SK-N-MC (cell line): Measurements from ENCODE around the gene KCNQ1.

Source experiments
- DNase-seq: peaks from one replicate; pipeline ENCODE4 v3.0.0-alpha.2; 2011; ENCODE audit warnings: low read depth, low spot score
- H3K27ac ChIP-seq: fragments of 200-600 bp; sonication (generic); 2 replicates; pipeline ENCODE4 v1.5.1; 2016; ENCODE audit warnings: mixed run types
- H3K36me3 ChIP-seq: fragments of 200-600 bp; sonication (generic); 2 replicates; pipeline ENCODE4 v1.6.1; 2017; ENCODE audit warnings: antibody characterized with exemption, low read length, mixed read lengths; ENCODE audit not compliant: insufficient read depth
- H3K4me3 ChIP-seq: fragments of 200-600 bp; sonication (generic); 2 replicates; pipeline ENCODE4 v1.5.1; 2016
- H3K9ac ChIP-seq: fragments of 200-600 bp; sonication (generic); 2 replicates; pipeline ENCODE4 v1.8.0; 2017; ENCODE audit warnings: mixed run types, mixed read lengths; ENCODE audit not compliant: insufficient read length
- H3K9me3 ChIP-seq: fragments of 200-600 bp; sonication (generic); 2 replicates; pipeline ENCODE4 v1.6.1; 2017; ENCODE audit warnings: low read depth, mild to moderate bottlenecking, antibody characterized with exemption, low read length, moderate library complexity, mixed read lengths
- EZH2 ChIP-seq: fragments of 200-600 bp; sonication (generic); IDR thresholded peaks from one replicate; pipeline ENCODE4 v1.6.1; 2017; ENCODE audit warnings: antibody characterized with exemption
- FOXP2 ChIP-seq: optimal IDR thresholded peaks from 2 replicates; pipeline ENCODE3; 2011; ENCODE audit warnings: mild to moderate bottlenecking, moderate library complexity; ENCODE audit not compliant: insufficient read depth; ENCODE audit errors: extremely low read length, control extremely low read depth
- POLR2AphosphoS5 ChIP-seq: IDR thresholded peaks from 2 replicates; pipeline ENCODE4 v1.6.1; 2012; ENCODE audit warnings: mild to moderate bottlenecking, low read depth, low read length, borderline replicate concordance

KCNQ1 gene

DNA sequence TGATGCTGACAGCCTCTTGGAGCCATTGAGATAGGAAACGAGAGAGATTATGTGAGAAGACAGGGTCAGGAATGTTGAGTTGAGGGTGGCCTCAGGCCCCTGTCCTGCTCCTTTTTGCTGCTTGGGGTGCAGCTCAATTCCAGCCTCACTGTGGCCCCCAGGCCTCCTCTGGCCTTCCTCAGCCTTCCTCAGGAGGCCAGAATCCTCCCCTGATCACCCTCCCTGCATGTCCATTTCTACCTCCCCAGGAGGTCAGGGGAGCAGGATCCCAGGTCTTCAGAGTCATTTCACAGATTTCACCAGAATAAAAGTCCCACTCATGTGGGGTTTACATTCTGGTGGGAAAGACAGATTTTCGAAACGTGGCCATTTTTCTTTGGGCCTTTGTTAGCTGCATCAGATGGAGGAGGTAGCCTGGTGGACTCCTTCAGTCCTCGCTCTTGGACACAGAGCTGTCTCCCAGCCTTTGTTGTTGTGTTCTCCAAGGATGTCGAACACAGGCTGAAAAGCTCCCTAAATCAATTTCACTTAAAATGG lies 257.2 kb downstream of the KCNQ1 start:
- Histone ChIP-seq H3K4me3 (no peak overlapping the region), H3K9ac (no peak overlapping the region), H3K27ac (peak overlapping the region; percentile 86), H3K9me3 (no peaks in the 10 kb centered on the region), H3K36me3 (no peaks in the 10 kb centered on the region)
- no peak for DNase-seq
- TF ChIP-seq POLR2AphosphoS5, result no peak
- no peak for TF ChIP-seq EZH2
- no peak for TF ChIP-seq FOXP2

DNA sequence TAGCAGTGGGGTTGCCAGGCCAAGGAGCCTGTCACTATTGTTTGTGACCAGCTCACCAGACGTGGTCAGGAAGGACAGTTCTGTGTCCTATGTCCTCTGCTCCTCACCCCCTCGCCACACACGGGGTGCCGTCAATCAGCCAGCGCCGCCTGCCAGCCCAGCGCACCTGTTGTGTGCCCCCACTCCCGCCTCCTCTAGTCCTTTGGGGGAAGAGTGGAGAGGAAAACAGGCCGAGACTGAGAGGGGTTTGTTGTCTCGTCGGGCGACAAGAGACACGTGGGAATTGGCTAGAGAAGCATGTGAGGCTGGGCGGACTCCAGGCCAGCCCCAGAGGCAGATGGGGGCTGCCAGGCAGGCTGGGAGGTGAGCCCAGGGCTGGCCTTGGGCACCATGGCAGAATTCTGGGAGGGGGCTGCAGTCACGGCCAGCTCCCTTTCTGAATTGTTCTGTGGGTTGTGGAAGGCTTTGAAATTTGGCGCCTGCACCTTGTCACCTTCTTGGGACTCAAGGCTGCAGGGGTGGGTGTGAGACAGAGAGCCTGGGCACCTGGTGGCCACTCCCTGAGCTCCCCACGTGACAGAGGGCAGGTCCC lies 258.1 kb downstream of the KCNQ1 start:
- peak overlapping the region; percentile 48 for H3K9ac ChIP-seq
- H3K27ac ChIP-seq, result peak overlapping the region; percentile 86
- TF ChIP-seq POLR2AphosphoS5 (no peak), FOXP2 (no peak), EZH2 (no peak)
- H3K36me3 ChIP-seq, result no peaks in the 10 kb centered on the region
- DNase-seq, result no peak
- H3K9me3 ChIP-seq, result no peaks in the 10 kb centered on the region
- H3K4me3 ChIP-seq, result peak overlapping the region; percentile 51; the same call in 1 of the 2 replicates

DNA sequence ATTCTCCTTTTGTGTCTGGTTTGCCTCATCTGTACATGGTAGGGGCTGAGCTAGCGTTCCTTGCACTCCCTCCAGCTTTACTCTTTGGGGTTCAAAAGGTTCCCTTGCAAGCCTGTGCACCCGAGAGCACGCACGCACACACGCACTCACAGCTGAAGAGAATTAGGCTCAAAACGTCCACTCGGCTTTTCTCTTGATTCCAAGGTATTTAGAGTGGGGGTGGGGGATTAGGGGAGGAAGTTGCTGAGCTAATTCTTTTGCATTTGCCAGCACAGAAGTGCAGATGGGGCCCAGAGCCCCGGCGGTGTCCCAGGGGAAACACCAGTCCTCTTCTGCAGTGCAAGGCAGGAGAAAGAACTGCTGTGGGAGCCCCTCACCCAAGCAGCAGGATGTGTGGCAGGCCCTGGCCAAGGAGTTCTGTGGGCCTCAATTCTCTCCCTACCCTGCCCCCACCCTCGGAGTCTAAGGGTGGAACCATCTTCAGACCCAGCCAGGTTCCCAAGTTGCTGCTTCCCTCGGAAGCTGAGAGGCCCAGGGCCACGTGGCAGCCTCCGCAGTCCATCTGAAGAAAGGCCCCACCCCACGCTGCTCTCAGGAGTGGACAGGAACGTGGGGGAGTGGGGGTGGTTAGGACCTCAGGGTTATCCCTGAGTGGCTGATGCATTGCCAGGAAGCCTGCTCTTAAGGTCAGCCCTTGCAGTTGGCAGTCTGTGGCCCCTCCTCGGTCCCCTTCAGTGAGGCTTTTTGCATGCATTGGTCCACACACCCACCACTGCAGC lies 258.7 kb downstream of the KCNQ1 start:
- peak; percentile 60 for TF ChIP-seq POLR2AphosphoS5
- no peak for TF ChIP-seq FOXP2
- H3K9ac ChIP-seq, result peak overlapping the region; percentile 52
- H3K4me3 ChIP-seq, result peak overlapping the region; percentile 51
- H3K27ac ChIP-seq, result peak overlapping the region; percentile 86
- DNase-seq, result peak; percentile 58
- no peaks in the 10 kb centered on the region for H3K9me3 ChIP-seq
- no peaks in the 10 kb centered on the region for H3K36me3 ChIP-seq

DNA sequence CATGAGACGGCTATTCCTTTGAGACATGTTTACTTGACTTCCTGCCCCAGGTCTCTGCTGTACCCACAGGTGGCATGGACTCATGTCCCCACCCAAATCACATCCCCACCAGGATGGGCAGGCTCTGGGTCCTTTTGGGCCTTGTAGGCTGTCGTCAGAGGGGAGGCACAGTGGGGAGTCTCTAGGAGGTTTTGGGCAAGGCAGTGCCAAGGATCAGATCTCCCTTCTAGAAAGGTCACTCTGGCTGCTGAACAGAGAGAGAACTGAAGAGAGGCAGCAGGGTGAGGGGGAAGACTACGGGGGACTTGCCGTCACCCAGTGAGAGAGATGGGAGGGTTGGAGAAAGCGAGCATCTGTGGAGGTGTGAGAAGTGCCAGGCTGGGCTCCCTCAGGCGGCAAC lies 259.5 kb downstream of the KCNQ1 start:
- Histone ChIP-seq H3K27ac (peak overlapping the region; percentile 86), H3K9ac (no peak overlapping the region), H3K36me3 (no peaks in the 10 kb centered on the region), H3K4me3 (no peak overlapping the region), H3K9me3 (no peaks in the 10 kb centered on the region)
- TF ChIP-seq FOXP2 (no peak), POLR2AphosphoS5 (no peak), EZH2 (no peak)
- no peak for DNase-seq

DNA sequence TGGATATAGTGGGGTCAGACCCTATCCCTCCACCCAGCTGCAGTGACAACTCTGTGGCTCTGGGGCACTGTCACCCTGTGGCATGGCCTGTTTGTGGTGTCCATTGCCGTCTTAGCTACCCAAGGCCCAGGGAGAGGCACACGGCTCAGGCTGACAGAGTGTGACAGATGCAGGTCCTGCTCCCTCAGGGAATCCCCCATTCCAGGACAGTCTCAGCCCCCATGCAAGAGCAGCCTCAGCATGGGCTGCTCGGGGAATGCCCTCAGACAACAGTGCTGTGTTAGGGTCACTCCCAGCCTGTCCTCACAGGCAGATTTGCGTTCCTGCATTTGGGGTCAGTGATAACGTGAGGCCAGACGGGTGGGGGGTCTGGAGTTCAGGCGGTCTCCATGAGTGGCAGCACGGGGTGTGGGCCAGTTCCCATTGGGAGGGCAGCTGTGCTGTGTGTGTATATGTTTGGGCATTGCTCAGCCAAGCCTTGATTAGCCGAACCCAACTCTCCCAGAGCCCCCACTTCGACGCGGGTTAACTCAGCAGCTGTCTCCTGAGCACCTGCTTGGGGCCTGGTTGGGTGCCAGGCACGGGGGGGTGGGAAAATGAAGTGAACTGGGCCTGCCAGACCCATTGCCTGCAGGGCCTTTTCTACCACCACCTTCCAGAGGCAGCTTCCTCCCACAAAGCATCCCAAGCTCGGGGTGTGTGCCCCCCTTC lies 260.2 kb downstream of the KCNQ1 start:
- Histone ChIP-seq H3K36me3 (no peaks in the 10 kb centered on the region), H3K9me3 (no peaks in the 10 kb centered on the region; the same call in 1 of the 2 replicates), H3K27ac (peak overlapping the region; percentile 38; the same call in 1 of the 2 replicates), H3K9ac (no peak overlapping the region), H3K4me3 (no peak overlapping the region)
- TF ChIP-seq FOXP2 (no peak), EZH2 (no peak), POLR2AphosphoS5 (no peak)
- no peak for DNase-seq

DNA sequence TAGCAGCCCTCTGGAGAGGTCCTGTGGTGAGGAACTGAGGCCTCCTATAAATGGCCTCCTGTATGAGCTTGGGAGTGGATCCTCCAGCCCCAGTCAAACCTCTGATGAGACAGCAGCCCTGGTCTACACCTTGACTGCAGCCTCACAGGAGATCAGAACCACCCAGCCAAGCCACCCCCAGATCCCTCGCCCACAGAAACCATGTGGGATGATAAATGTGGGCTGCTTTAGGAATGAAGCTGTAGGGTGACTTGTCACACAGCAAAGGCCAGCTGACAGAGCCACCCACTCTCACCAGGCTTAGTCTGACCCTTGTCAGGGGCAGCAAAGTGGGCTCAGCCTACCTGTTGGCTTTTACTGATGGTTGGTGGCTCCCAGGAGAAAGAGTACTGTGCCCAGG lies 261.5 kb downstream of the KCNQ1 start:
- TF ChIP-seq FOXP2 (no peak), EZH2 (no peak), POLR2AphosphoS5 (no peak)
- no peak overlapping the region for H3K4me3 ChIP-seq
- DNase-seq, result no peak
- no peak overlapping the region for H3K9ac ChIP-seq
- H3K27ac ChIP-seq, result no peak overlapping the region
- no peaks in the 10 kb centered on the region; the same call in 1 of the 2 replicates for H3K36me3 ChIP-seq
- no peaks in the 10 kb centered on the region; the same call in 1 of the 2 replicates for H3K9me3 ChIP-seq

DNA sequence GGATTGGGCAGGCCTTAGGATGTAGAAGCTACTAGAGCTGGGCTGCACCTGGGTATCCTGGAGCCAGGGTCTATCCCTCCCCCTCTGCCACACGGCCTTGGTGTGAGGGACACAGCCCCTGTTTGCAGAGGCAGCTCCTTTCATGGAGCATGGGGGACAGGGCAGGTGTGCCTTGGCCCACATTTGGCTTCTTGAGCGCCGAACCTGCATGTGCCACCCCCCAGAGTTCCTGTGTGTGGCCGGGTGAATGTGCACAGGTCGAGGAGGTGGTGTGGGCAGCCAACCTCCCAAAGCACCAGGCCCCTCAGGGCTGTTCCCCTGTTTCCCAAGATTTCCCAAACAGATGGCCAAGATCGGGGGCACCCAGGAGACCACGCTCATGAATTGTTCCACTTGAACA lies 262.9 kb downstream of the KCNQ1 start:
- H3K9me3 ChIP-seq, result no peaks in the 10 kb centered on the region; the same call in 1 of the 2 replicates

More for the DNA sequence above, 262.9 kb downstream of the KCNQ1 start:
- no peak for DNase-seq
- Histone ChIP-seq H3K27ac (peak overlapping the region; percentile 91), H3K36me3 (no peaks in the 10 kb centered on the region; the same call in 1 of the 2 replicates), H3K4me3 (no peak overlapping the region), H3K9ac (peak overlapping the region; percentile 54)
- no peak for TF ChIP-seq POLR2AphosphoS5
- no peak for TF ChIP-seq FOXP2
- TF ChIP-seq EZH2, result no peak
